Measurements from ENCODE around the gene UPP1. TPM values are rescaled to one million over a fixed set of nuclear protein-coding genes. Genes with fewer than 3 reads are reported as not detected.

Gene UPP1
- total and polyA plus RNA-seq, 2 of the 13 experiments (the other 11 are each of a cell fraction or from before 2014, with no cell fraction given), result 5.7 to 9.8 TPM

DNA sequence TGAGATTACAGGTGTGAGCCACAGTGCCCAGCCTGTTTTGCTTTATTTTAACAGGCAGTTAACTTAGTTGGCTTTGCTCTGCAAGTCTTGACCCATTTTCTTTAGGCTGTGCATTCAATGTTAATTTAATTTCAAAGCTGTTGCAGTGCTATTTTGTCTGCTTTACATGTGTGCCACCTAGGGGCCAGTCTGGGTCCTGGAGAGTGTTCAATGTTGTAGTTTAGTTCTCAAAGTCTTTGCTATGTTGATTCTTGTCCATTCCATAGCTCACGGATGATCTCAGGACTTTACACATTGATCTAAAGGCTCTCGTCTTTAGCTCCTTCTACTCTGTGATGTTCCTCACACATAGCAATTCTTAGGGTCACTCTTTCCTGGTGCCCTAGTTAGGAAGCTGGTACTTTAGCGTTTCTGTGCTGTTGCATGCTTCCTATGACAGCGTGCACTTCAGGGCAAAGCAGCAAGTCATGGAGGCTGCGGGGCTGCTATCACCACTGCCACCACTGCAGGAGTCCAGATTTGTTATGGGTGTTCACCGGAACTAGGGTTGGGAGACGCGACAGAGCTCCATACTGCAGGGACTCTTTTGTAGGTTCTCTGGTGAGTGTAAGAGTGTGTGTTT, 65.8 kb downstream of the UPP1 start (continued):
- no peak for TF ChIP-seq ZNF407 (CRISPR knock-in tag; IDR thresholded peaks at IDR 0.05; ENCODE audit: not compliant biosample characterization)
- TF ChIP-seq ZNF563 (CRISPR knock-in tag; IDR thresholded peaks at IDR 0.05), result no peak
- no peak for TF ChIP-seq SOX13 (IDR thresholded peaks at IDR 0.05)
- TF ChIP-seq SOX13 (CRISPR knock-in tag; conservative IDR thresholded peaks at IDR 0.05 in 1 of 2, IDR thresholded peaks at IDR 0.05 in 1 of 2), result no peak
- no peak for TF ChIP-seq ARNTL (CRISPR knock-in tag; IDR thresholded peaks at IDR 0.05)
- TF ChIP-seq ZNF337 (CRISPR knock-in tag; IDR thresholded peaks at IDR 0.05; ENCODE audit: borderline replicate concordance, low read depth), result no peak
- TF ChIP-seq SP4 (CRISPR knock-in tag; IDR thresholded peaks at IDR 0.05), result no peak
- no peak for TF ChIP-seq ZNF24 (IDR thresholded peaks at IDR 0.05)
- 0 out of 2 replicates have a peak, but pooled peaks have one; percentile 44 for TF ChIP-seq YEATS4 (CRISPR knock-in tag; IDR thresholded peaks at IDR 0.05; ENCODE audit: borderline replicate concordance)
- no peak for TF ChIP-seq ZKSCAN1 (IDR thresholded peaks at IDR 0.05; ENCODE audit: low read length)
- no peak for TF ChIP-seq ZFP36L2 (CRISPR knock-in tag; IDR thresholded peaks at IDR 0.05)
- TF ChIP-seq, protein P1, sequence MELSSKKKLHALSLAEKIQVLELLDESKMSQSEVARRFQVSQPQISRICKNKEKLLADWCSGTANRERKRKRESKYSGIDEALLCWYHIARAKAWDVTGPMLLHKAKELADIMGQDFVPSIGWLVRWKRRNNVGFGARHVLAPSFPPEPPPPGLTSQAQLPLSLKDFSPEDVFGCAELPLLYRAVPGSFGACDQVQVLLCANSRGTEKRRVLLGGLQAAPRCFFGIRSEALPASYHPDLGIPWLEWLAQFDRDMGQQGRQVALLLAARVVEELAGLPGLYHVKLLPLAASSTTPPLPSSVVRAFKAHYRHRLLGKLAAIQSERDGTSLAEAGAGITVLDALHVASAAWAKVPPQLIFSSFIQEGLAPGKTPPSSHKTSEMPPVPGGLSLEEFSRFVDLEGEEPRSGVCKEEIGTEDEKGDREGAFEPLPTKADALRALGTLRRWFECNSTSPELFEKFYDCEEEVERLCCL (CRISPR knock-in tag; IDR thresholded peaks at IDR 0.05; ENCODE audit: borderline replicate concordance), result no peak
- TF ChIP-seq HBP1 (CRISPR knock-in tag; IDR thresholded peaks at IDR 0.05; ENCODE audit: low read depth), result no peak
- no peak for TF ChIP-seq HMG20A (CRISPR knock-in tag; IDR thresholded peaks at IDR 0.05; ENCODE audit: borderline replicate concordance)
- no peak for TF ChIP-seq SMARCE1 (IDR thresholded peaks at IDR 0.05; ENCODE audit: borderline replicate concordance)
- TF ChIP-seq REXO4 (CRISPR knock-in tag; IDR thresholded peaks at IDR 0.05; ENCODE audit: borderline replicate concordance), result no peak
- TF ChIP-seq KMT2B (CRISPR knock-in tag; IDR thresholded peaks at IDR 0.05), result no peak
- TF ChIP-seq SRF (IDR thresholded peaks at IDR 0.05; ENCODE audit: low read depth, low read length), result no peak
- TF ChIP-seq ZNF430 (CRISPR knock-in tag; IDR thresholded peaks at IDR 0.05), result no peak
- no peak for TF ChIP-seq ZNF335 (CRISPR knock-in tag; IDR thresholded peaks at IDR 0.05)
- TF ChIP-seq ZNF138 (CRISPR knock-in tag; IDR thresholded peaks at IDR 0.05; ENCODE audit: low read depth), result no peak

Measured in HepG2 (cell line).